A204.1 (cell line): ENCODE data around the gene FIGNL2.
"Not testable (repeated sequence)": the region's sequence is repeated elsewhere in the genome, so short reads cannot be mapped to it uniquely, and the experiment has no call there.

Source experiments
- FAIRE-seq: peaks from 2 replicates; lab custom pipeline; 2012; peaks lifted over from hg19 to GRCh38; lab: Jason Lieb, UNC

Gene FIGNL2, protein sequence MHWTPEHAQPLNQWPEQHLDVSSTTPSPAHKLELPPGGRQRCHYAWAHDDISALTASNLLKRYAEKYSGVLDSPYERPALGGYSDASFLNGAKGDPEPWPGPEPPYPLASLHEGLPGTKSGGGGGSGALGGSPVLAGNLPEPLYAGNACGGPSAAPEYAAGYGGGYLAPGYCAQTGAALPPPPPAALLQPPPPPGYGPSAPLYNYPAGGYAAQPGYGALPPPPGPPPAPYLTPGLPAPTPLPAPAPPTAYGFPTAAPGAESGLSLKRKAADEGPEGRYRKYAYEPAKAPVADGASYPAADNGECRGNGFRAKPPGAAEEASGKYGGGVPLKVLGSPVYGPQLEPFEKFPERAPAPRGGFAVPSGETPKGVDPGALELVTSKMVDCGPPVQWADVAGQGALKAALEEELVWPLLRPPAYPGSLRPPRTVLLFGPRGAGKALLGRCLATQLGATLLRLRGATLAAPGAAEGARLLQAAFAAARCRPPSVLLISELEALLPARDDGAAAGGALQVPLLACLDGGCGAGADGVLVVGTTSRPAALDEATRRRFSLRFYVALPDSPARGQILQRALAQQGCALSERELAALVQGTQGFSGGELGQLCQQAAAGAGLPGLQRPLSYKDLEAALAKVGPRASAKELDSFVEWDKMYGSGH

DNA sequence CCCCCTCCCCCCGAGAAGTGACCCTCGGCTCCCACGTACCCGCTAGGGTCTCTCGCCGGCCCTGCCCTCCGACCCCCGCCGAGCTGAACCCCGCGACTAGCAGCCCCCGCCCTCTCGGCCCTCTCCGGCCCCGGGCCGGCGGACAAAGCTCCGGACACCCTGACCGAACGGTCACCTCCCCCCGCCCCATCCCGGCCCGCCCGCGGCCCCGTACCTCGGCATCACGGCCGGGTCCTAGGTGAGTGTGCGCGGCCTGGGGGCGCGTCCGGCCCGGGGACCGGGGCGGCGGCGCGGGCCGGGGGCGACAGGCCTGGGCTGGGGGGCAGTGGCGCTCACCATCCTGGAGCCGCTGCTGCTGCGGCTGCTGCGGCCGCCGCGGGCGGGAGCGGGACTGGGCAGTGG is at the start of gene FIGNL2:
Gene FIGNL2, minus strand, starts transcription at position 393 of the 402 bp plus-strand sequence. CDS start 26,305 bp downstream, outside the sequence.
- no peak for FAIRE-seq

DNA sequence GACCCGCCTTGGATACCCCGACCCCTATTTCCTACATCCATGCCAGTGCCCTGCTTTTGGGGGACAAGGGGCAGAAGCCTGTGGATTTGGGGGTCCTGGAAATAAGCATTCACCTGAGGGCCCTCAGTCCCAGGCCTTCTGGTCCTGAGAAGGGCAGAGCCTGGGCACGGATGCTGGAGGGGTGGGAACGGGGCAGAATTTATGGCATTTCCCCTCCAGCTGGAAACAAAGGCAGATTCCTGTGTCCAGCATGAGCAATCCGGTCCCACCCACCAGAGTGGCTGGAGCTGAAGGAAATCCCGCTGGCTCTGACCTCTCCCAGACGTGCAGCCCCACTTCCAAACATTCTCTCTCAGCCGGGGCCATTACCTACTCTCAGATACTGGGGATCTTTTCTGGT is 48.7 kb upstream of the FIGNL2 start:
- FAIRE-seq: no peak

DNA sequence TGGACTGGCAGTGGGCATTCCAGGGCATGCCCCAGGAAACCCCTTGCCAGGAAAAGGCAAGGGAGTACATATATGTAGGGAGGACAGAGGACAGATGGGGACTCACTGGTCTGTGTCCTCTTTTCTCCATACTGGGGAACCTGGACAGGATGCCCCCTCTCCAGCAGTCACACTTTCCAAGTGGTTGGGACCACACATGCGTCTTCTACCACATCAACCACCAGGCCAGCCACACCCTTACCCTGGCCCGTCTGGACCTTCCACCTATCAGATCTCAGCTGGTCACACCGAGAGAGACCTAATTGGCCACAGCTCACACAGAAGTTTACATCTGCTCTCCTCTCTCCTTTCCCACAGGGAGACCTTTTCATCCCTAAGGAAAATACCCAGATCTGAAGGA is 47.7 kb upstream of the FIGNL2 start:
- no peak for FAIRE-seq

DNA sequence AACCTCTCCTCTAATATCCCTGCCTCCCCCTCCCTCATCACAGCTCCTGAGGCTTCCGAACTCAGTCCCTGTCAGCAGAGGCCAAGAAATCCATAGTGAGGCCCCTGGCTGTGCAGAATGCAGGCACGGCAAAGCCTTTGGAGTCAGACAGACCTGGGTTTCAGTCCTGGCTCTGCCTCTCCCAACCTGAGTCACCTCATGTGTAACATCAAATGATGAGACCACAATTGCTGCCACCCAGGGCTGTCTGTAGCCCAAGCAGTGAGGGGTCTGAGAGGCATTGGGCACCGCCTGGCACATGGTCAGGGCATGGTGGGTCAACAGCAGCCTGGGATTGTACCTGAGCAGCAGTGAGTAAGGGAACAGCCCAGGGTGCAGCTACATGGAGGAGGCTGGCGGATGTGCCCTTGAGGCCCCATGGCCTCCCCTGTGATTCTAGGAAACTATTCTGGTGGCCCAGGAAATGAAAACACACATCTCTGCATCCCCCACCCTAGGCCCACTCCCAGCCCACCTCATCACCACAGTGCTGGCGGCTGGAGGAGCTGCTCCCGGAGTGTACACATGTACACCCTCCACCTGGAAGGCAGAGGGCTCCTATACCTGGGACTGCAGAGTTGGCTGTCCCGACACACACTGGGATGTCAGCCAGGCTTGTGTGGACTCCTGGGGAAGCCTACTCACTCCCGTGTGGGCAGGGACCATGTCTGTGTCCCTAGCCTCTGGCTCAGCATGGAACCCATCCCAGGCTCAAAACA is 47.0 kb upstream of the FIGNL2 start:
- no peak for FAIRE-seq

DNA sequence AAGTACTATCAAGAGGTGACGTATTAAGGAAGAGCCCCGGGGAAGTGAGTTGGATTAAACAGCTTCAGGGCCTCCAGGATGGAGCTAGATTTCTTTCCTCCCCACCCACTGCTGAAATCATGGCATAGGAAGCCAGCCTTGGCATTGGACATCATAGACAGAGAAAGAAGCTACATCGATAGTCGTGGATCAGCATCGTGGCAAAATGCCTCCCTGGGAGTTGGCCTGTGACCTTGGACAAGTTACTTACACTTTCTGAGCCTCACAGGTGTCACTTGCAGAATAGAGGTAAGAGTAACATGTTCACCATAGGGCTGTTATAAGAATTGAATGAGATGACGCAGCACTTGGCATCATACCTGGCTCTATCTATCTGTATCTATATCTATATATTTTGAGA is 45.3 kb upstream of the FIGNL2 start:
- no peak for FAIRE-seq

DNA sequence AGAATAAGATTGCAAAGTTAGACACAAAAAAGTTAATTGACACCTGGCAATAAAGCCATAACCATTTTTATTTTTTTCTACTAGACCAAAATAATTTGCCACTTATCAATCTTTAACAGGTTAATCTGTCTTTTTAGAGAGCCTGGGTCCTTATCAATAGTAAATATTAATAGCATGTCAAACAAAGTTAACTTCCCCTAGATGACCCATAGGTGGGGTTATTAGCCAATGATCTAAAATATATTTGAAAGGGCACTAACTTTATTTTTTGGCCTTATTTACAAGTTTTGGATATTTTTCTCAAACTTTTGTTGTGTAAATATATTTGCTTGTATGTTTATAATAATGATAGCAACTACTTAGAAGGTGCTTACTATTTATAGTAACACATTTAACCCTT is 43.3 kb upstream of the FIGNL2 start:
- peak; percentile 92 for FAIRE-seq

DNA sequence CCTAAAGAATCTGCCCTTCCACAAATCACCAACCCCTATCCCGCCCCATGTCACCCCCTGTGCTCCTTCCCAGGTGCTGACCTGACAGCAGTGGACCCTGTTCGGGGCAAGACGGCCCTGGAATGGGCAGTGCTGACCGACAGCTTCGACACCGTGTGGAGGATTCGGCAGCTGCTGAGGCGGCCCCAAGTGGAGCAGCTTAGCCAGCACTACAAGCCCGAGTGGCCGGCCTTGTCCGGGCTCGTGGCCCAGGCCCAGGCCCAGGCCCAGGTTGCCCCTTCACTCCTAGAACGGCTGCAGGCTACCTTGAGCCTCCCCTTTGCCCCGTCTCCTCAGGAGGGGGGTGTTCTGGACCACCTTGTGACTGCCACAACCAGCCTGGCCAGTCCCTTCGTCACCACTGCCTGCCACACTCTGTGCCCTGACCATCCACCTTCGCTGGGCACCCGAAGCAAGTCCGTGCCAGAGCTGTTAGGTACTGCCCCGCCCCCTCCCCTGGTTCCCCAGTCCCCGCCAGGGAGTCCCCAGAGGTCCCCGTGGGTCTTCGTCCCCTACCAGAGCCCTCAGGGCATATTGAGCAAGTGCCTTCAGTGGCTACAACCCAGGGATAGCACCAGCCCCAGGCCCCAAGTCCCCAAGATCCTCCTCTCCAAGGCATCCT is 42.1 kb upstream of the FIGNL2 start:
- FAIRE-seq: no peak

DNA sequence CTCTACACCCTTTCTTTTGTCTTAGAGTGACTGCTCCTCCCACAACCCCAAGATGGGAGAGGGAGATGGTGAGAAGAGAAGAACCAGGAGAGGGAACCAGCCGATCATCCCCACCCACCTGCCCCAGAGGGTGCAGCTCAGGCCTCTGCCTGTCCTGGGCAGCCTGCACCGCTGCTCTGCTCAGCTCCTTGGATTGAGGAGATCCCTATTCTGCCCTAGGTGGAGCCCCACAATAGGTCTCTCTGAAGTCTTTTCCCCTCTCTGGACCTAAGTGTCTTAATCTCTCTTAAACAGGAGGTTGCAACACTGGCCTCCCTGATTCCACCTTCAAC is 41.6 kb upstream of the FIGNL2 start:
- no peak for FAIRE-seq

DNA sequence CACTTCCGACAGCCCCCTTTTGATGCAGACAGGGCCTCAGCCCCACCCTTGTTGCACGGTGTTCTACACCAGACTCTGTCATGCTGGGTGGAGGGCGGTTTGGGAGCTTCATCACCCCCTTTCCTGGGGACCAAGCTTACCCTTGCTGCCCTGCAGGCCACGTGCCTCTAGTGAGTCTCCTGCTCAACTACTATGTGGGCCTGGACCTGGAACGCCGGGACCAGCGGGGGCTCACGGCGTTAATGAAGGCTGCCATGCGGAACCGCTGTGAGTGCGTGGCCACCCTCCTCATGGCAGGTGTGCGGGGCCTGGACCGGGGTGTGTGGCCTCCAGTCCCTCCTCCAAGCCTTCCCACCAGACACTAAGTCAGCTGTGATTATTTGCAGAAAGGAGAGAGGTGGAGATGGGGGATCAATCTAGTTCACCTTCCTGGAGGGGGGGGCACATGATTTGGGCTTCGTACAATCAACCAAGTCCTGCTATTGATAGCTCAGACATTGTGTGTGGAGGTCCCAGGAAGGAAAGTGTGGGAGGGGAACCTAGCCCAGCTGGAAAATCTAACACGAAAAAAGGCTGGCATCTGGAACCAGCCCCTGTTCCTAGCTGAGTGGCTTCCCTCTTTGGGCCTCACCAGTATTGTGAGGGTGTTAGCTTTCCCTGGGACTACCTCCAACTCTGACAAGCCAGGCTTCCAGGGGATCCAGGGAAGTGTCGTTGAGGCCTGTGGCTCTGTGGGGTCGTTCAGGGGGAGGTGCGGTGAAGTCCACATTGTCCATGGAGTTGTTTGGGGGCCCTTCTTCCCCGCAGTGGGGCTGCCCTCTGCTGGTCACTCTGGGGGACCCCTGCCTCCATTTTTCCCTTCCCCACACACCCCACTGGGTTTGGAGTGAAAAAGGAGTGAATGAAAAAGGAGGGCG is 41.0 kb upstream of the FIGNL2 start:
- FAIRE-seq: no peak

DNA sequence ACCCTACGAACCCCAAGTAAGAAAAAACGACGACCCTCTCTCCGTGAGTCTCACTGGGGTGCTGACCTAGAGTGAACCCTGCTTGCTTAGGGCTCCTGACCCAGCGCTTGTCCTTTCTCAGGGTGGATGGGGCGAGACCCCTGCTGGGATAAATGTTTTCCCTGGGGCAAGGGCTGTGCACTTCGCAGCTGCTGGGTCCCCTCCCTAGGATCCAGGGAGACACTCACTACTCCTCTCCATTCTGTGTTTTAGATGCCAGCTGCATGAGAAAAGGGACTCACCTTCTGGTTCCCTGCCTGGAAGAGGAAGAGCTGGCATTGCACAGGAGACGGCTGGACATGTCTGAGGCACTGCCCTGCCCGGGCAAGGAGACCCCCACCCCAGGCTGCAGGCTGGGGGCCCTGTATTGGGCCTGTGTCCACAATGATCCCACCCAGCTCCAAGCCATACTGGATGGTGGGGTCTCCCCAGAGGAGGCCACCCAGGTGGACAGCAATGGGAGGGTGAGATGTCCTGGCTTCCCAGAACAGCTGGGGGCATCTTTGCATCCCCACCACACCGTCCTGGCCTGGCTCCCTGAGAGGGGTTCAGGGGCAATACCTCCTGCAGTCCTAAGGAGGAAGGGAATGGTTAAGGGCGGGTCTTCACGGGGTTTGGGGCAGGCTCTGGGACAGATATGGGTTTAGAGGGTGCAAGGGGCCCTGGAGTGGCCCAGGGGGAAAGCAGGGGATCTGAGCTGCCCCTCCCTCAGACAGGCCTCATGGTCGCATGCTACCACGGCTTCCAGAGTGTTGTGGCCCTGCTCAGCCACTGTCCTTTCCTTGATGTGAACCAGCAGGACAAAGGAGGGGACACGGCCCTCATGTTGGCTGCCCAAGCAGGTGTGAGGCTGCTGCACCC is 40.0 kb upstream of the FIGNL2 start:
- no peak for FAIRE-seq

DNA sequence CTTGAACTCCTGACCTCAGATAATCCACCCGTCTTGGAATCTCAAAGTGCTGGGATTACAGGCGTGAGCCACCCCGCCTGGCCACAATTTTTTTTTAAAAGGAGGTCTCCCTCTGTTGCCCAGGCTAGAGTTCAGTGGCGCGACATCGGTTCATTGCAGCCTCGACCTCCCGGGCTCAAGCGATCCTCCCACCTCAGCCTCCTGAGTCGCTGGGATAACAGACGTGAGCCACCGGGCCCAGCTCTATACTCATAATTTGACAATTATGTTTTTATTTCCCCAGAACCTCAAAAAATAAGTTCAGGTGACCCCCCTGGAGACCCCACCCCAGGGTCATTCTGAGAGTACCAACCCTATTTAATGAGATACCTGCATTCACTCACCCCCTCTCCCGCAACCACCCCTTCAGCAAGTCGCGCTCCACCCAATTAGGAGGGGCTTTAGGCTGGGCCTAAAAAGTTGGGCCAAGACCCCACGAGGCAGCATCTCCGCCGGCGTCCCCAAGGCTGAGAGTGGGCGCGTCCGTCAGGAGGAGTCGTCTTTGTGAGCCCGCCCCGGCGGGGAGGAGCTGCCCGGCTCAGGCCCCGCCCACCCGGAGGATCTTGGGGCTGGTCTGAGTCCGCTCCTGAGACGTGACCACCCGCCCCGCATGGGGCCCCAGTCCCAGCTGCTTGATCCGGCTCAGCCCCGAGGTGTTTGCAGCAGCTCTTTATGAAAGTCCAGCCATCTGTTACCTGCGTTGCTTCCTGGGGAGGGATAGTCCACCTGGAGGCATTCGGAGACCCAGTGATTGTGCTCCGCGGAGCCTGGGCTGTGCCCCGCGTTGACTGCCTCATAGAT is 39.2 kb upstream of the FIGNL2 start, which contains the start of gene ANKRD33:
Gene ANKRD33, plus strand, starts transcription at position 628 of the 840 bp plus-strand sequence. Its CDS starts 84 bp downstream, at position 712.
- FAIRE-seq: no peak

DNA sequence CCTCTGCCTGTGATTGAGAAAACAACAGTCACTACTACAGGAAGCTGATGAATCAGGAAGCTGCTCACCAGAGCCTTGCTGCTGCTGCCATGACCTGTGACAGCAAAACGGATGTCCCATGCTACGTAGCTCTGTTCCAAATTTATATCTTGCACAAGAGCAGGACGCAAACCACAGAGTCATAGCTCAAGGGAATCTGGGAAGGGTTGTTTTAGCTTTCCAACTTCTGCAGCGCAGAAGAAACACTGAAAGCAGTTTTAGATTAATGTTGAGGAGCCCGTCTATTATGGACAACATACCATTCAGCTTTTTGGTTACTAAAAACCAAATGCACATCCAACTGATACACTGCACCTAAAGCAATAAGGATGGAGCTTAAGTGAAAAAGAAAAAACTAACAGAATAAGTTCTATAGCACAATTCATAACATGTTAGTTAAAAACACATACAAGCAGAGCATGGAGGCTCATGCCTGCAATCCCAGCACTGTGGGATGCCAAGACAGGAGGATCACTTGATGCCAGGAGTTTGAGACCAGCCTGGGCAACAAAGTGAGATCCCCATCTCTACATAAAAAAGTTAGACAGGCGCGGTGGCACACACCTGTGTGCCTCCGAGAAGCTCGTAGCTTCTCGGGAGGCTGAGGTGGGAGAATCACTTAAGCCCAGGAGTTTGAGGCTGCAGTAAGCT is 37.6 kb upstream of the FIGNL2 start:
- FAIRE-seq: no peak

DNA sequence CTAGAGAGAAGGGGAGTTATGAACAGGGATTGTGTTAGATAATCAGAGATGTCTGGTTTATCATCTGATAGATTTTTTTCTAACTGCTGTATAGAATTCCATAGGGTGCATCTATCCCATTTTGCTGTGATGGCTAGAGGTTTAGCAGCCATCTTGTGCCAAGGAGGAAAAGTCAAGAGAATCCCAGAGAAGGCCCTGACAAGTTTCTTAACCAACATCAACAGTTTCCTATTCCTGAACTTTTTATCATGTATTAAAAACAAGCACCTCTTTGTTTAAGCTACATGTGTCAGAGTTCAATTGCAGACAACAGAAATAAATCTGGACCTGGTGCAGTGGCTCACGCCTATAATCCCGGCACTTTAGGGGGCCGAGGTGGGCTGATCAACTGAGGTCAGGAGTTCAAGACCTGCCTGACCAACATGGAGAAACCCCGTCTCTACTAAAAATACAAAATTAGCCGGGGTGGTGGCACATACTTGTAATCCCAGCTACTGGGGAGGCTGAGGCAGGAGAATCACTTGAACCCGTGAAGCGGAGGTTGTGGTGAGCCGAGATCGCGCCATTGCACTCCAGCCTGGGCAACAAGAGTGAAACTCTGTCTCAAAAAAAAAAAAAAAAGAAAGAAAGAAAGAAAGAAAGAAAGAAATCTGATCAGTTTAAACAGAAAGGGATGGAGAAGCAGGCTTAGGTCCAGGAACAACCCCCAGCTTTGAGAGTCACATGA is 36.9 kb upstream of the FIGNL2 start:
- not testable (repeated sequence) for FAIRE-seq

DNA sequence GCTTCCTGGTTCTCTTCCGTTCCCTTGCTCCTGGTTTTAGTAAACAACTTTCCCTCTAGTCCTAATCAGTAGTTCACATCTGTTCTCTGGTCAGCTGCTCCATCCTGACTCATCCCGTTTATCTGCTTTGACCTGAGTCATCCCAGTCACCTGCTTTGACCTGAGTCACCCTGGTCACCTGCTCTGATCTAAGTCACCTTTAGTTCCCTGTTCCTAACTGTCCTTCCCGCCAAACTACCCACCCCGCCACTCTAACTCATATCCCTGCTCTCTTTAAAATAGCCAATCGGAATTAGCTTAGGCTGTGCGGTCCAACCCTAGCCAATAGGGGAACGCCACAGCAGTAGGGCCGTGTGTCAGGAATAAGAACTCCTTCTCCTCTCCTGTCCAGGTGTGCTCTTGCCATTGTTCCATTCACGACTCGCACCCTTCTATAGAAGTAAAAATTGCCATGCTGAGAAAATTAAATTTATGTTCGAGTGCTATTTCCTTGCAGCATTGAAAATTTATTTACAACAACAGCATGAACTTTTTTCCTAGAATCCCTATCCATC is 36.2 kb upstream of the FIGNL2 start:
- FAIRE-seq: no peak

DNA sequence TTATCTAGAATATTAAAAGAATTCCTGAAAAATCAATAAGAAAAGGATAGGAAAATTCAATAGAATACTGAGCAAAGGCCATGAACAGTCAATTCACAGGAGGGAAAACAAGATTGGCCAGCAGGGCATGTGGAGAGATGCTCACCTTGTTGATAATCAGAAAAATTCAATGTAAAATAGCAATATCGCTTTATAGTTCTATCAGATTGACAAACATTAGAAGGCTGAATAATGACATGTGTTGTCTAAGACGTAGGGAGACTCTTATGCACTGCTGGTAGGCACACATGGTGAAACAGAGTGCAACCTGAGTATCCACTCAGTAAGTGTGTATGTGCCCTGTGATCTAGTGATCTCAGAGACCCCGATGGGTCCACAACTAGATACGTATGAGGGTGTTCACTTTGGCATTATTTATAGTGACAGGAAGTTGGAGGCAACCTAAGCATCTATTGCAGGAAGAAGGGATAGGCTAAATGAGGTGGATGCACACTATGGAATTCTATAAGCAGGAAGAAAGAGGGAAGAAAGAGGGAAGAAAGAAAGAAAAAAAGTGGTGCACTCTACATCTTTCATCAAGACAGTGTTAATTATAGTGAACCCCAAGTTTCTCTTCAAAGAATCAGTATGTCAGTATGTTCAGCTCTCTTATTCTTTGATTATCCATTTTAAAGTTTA is 35.6 kb upstream of the FIGNL2 start:
- FAIRE-seq: no peak

DNA sequence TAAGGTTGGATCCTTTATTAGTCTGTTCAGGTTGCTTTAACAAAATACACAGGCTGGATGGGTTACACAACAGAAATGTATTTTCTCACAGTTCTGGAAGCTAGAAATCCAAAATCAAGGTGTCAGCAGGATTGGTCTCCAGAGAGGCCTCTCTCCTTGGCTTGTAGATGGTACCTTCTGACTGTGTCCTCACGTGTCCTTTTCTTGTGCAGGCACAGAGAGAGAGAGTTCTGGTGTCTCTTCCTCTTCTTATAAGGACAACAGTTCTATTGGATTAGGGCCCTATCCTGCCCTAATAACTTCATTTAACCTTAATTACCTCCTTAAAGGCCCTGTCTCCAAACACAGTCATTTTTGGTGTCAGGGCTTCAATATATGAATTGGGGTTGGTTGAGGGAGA is 34.8 kb upstream of the FIGNL2 start:
- FAIRE-seq: no peak

DNA sequence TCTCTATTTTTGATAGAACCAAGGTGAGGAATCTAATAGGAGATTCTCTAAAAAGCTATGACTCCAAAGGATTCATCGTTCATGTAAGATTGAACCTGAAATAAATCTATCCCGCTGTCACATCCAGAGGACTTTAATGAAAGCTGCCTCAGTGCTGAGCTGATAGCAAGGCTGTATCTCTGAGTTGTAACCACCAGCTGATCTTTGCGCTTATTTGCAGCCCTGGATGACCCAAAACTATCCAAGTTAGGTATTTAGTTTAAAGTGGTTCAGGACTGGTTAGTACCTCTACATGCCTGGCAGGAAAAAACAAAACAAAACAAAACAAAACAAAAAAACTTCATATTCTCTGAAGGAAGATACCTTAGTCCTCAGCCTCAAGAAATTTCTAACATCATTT is 30.6 kb upstream of the FIGNL2 start:
- FAIRE-seq: no peak
